HL-60/S4 (cell line): Measurements from ENCODE around the gene MYH11.
"Not testable (repeated sequence)": the region's sequence is repeated elsewhere in the genome, so short reads cannot be mapped to it uniquely, and the experiment has no call there.

Experiments
- in situ Hi-C: fragments of 300-500 bp; cut with MboI; formaldehyde crosslinking; loops from 2 replicates; pipeline ENCODE4 v1.14.3; 2022; ENCODE audit warnings: low sequenced_read_pairs

Gene MYH11

DNA sequence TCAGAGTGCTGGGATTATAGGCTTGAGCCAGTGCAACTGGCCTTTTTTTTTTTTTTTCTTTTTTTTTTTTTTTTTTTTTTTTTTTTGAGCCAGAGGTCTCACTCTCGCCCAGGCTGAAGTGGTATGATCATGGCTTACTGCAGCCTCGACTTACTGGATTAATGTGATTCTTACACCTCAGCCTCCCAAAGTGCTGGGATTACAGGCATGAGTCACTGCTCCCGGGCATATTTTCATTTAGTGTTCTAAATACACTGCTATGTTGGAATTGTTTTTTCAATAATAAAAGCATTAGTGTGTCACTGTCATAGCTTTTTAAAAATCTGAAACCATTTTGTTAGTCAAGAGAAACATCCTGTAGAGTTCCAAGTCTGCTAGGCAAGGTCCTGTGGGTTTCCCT is 166.5 kb downstream of the MYH11 start:
- in situ Hi-C loops, result no loop called here

GRCh38 chr16:15689290-15689689 is 167.5 kb downstream of the MYH11 start:
- in situ Hi-C loops, result no loop called here

GRCh38 chr16:15686287-15686686 is 170.5 kb downstream of the MYH11 start:
- in situ Hi-C loops, result no loop called here

DNA sequence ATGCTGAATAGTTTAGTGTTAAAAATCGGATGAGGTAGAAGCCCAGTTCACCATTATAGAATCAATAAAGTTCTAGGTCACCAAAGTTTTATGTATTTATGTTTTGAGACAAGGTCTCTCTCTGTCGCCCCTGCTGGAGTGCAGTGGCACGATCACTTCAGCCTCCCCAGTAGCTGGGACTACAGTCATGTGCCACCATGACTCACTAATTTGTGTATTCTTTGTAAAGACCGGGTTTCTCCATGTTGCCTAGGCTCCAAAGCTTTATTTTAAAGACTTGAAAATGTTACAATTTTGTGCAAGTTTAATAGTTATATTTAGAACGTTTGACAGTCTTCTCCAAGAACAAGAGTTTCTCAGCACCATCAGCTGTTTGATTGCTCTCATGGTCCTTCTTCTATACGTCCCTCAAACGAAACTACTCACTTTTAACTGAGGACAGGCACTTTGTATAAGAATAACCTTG is 174.7 kb downstream of the MYH11 start:
- in situ Hi-C loops, result no loop called here

DNA sequence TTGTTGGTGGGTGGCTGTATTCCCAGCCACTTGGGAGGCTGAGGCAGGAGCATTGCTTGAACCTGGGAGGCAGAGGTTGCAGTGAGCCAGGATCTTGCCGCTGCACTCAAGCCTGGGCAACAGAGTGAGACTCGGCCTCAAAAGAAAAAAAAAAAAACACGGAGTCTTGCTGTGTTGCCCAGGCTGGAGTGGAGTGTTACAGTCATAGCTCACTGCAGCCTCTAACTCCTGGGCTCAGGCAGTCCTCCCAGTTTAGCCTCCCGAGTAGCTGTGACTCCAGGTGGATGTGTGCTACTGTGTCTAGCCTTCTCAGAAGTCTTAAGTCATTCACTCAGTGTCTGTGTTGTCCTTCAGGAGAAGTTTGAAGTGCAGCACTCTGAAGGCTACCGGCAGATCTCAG is 179.4 kb downstream of the MYH11 start:
- in situ Hi-C loops, result no loop called here

DNA sequence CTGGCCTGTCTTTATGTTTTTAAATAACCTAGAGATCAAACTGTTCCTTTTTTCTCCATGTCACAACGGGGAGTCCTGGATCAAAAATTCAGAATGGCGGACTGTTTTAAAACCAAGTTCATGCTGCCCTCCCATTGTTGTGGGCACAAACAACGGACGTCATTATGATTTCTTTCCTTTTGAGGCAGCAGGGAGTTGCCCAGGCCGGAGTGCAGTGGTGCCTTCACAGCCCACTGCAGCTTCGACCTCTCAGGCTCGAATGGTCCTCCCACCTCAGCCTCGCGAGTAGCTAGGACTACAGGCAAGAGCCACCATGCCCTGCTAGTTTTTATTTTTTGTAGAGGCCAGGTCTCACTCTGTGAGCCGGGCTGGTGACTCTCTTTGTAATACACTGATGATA is 180.3 kb downstream of the MYH11 start:
- in situ Hi-C loops, result no loop called here

DNA sequence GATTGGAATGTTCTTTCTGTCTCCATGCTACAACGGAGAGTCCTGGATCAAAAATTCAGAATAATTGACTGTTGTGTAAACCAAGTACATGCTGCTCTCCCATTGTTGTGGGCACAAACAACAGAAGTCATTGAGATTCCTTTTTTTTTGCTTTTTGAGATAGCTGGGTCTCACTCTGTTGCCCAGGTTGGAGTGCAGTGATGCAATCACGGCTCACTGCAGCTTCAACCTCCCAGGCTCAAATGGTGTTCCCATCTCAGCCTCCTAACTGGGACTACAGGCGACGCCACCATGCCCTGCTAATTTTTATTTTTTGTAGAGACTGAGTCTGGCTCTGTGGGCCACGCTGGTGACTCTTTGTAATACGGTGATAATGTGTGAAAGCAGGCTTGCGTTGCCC is 182.3 kb downstream of the MYH11 start:
- in situ Hi-C loops, result no loop called here

GRCh38 chr16:15672514-15673167 is 184.2 kb downstream of the MYH11 start:
- in situ Hi-C loops, result no loop called here

GRCh38 chr16:15672127-15672513 is 184.7 kb downstream of the MYH11 start:
- in situ Hi-C loops, result not testable (repeated sequence)

DNA sequence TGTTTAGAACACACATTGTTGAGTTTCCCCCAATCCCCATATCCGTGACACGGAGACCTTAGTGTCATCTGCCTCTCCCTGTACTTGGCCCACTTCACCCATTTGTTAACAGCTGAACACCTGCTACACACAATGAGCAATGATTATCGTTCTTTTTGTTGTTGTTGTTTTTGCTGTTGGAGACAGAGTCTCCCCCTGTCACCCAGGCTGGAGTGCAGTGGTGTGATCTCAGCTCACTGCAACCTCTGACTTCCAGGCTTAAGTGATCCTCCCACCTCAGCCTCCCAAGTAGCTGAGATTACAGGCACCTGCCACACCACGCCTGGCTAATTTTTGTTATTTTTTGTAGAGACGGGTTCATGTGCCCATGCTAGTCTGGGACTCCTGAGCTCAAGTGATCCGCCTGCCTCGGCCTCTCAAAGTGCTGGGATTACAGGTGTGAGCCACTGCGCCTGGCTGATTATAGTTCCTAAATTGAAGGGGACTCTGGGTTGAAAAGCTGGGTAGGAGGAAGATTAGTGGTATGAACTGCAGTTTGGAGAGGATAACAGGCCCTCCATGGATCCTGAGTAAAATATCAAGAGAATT is 185.2 kb downstream of the MYH11 start:
- in situ Hi-C loops, result no loop called here

GRCh38 chr16:15667091-15667742 is 189.6 kb downstream of the MYH11 start:
- in situ Hi-C loops, result no loop called here

DNA sequence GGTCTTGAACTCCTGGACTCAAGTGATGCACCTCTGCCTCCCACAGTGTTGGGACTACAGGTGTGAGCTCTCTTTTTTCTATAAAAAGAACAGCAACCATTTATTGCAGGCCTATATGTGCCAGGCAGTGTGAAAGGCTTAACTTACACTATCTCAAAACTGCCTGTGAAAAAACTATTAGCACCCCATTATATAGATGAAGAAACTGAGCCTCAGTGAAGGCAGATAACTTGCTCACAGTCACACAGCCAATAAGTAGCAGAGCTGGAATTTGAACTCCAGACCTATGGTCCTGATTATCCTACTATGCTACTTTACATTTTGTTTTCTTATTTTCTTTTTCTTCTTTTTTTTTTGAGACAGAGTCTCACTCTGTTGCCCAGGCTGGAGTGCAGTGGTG is 191.7 kb downstream of the MYH11 start:
- in situ Hi-C loops, result no loop called here

- in situ Hi-C loops, result no loop called here
These were observed 196.6 kb downstream of the MYH11 start for GRCh38 chr16:15660203-15660601.

- in situ Hi-C loops, result no loop called here
These were observed 198.3 kb downstream of the MYH11 start for GRCh38 chr16:15658556-15658955.

DNA sequence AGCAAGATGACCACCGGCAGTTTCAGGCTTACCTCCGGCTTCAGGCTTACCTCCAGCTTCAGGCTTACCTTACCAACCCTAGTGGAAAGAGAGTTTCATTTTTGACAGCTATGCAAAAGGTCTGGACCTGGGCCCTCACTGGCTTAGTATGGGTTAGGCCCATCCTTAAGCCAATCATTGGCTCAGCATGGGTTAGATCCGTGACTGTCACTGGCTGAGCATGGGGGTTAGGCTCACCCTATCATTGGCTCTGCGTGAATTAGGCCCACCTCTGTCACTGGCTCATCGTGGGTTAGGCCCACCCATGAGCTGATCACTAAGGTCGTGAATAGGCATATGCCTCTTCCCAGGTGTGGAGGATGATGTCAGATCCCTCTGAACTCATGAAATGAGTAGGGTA is 198.7 kb downstream of the MYH11 start:
- in situ Hi-C loops, result no loop called here

- in situ Hi-C loops, result not testable (repeated sequence)
These were observed 201.3 kb downstream of the MYH11 start for GRCh38 chr16:15655561-15655960.

DNA sequence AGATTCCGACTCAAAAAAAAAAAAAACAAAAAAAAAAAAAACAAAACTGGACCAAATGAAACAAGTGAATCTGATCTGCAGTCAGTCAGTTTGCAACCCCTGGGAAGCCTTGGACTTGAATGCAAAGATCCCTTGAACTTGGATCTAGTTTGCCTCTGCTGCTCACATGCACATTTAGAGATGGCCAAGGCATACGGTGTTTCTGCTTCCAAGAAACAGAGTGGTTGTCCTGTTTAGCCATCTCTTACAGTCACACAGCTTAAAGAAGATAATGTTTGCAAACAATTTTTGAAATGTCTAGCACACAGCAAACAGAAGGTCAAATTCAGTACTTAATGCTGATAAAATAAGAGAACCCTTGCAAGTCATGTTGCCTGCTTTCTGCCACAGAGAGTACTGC is 202.2 kb downstream of the MYH11 start:
- in situ Hi-C loops, result no loop called here

- in situ Hi-C loops, result no loop called here
These were observed 203.6 kb downstream of the MYH11 start for GRCh38 chr16:15653227-15653626.
